HG03571 (cell line): ENCODE measurements around the gene SDHA.
"Not testable (repeated sequence)": the region's sequence is repeated elsewhere in the genome, so short reads cannot be mapped to it uniquely, and the experiment has no call there.

Source experiments
- ATAC-seq: cut with Tn5 transposase; IDR thresholded peaks from one replicate; pipeline ENCODE4 v1.9.1; 2021; ENCODE audit not compliant: unreplicated experiment

Gene SDHA

DNA sequence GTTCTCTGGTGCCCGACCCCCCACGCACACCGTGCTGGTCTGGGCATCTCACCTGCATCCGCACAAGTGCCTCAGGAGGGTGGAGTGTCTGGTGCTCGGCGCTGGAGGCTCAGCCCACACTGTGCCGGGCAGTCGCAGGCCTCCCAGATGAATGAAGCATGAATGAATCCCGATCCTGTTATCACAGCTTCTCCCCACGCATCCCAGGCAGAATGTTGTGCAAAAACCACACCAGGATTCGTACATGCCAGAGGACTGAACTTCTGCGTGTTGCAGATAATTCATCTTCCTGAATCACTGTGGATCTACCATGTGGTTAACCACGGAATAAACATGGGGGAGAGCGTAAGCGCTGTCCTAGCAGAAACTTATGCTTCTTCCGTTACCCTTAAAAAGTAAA is 78.8 kb downstream of the SDHA start:
- not testable (repeated sequence) for ATAC-seq

DNA sequence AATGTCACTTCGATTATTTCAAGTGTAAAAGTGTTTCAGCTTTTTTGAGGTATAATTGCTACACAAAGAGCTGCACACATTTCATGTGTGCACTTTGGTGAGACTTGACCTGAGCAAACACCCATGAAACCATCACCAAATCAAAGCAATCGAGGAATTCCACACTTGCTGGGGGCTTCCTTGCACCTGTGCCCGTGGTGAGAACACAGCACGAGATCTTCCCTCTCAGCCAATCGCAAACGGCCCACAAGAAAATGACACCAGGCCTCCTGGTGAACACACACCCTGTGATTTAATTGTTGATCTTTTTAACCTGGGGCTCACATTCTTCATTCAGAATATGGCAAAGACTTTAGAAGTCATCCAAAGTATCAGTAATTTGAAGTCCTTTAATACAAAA is 79.3 kb downstream of the SDHA start:
- ATAC-seq = not testable (repeated sequence)

DNA sequence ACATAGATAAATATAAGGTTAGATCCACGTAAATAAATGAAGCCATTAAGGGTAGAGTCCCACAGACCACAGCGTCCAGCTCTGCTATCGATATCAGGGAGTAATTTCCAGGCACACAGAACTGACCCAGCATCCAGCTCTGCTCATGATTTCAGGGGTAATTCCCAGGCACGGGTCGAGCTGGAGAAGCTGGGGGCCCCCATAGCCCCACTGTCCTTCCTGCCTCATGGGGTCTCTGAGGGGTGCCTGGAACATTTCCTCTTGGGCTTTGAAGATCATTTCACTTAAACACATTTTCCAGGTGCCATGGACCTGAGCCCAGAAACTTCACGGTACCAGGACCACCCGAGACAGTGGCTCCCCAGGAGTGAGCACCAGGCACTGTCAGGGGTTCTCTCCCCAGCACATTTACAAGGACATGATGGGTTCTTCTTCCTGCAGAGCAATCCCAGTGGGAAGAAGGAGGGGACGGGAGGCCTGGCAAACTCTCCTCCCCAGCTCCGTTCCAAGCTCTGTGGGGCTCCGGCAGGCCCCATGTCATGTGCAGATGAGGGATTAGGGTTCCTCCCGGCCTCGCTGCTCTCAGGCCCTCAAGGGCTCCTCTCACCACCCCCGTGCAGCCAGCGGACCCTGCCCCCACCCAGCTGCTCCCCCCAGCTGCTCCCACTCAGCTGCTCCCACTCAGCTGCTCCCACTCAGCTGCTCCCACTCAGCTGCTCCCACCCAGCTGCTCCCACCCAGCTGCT is 80.0 kb downstream of the SDHA start:
- not testable (repeated sequence) for ATAC-seq

DNA sequence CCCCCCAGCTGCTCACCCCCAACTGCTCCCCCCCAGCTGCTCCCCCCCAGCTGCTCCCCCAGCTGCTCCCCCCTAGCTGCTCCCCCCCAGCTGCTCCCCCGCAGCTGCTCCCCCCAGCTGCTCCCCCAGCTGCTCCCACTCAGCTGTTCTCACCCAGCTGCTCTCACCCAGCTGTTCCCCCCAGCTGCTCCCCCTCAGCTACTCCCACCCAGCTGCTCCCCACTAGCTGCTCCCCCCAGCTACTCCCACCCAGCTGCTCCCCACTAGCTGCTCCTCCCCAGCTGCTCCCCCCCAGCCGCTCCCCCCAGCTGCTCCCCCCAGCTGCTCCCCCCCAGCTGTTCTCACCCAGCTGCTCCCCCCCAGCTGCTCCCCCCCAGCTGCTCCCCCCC is 80.6 kb downstream of the SDHA start:
- ATAC-seq = no peak

DNA sequence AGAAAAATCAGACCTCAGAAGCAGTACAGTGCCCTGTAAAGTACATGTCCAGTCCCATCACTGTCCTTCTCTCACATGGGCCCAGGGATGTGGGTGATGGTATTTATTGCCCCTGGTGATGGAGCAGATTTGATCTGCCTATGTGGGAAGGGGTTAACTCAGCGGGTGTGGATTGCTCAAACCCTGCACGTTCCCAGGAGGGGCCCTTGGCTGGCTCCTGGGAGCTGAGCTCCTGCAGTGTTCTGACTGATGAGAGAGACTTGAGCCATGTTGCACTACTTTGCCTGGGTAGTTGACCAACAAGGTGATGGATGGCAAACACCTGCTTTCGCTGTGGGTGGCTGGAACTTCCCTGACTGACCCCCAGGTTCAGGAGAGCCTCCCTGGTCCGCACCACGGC is 81.8 kb downstream of the SDHA start:
- ATAC-seq = not testable (repeated sequence)

DNA sequence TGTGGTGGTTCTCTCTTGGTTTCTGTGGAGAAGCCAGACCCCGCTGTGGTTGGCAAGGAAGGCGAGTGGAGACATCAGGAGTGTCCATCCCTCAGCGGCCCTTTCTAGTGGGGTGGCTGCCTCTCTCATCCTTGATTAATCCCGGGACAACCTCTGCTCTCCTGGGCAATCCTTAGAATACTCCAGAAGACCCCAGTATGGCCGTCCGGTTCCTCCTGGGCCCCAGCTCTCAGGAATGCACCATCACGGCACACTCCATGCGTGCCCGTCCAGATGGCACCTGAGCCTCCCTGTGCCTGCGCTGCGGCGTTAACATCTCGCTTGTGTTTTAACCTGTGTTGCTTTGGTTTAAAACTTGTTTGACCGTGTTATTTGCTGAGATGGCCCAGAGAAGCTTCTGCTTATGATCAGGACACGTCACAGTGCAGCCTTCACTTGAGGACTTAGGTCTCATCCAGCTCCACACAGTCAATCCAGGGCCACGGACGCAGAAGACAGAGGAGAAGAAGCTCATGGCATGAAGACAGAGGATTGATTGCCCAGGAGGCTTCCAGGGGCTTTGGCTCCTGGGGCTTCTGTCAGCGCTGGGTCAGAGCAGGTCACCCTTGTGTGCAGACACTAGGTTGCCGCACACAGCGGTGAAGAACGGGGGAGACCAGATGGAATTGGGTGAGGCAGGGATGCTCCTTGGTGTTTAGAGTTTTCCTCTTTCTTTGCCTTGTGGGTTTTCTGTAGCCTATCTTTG is 82.7 kb downstream of the SDHA start:
- ATAC-seq = not testable (repeated sequence)

DNA sequence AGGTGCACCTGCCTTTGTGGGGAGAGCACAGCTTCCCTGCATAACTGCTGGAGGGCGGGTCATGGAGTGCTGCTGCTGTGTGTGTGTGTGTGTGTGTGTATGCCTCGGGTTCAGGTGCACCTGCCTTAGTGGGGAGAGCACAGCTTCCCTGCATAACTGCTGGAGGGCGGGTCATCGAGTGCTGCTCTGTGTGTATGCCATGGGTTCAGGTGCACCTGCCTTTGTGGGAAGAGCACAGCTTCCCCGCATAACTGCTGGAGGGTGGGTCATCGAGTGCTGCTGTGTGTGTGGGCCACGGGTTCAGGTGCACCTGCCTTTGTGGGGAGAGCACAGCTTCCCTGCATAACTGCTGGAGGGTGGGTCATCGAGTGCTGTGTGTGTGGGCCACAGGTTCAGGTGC is 84.3 kb downstream of the SDHA start:
- not testable (repeated sequence) for ATAC-seq

DNA sequence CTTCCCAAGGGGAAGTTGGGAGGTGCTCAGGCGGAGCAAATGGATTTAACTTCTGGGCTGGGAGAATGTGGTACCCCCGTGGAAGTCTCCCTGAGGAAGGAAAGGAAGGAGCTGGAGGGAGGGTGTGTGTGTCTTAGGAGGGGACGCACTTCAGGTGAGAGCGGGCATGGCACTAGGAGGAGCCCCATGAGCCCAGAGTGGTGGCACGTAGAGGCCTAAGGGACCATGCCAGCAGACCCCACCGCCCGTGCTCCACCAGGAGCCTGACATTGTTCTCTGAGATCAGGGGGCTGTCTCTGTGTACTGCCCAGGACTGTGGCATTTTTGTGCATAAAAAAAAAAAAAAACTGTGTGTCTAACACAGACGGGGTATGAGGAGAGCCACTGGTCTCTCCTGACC is 84.8 kb downstream of the SDHA start:
- ATAC-seq = no peak

DNA sequence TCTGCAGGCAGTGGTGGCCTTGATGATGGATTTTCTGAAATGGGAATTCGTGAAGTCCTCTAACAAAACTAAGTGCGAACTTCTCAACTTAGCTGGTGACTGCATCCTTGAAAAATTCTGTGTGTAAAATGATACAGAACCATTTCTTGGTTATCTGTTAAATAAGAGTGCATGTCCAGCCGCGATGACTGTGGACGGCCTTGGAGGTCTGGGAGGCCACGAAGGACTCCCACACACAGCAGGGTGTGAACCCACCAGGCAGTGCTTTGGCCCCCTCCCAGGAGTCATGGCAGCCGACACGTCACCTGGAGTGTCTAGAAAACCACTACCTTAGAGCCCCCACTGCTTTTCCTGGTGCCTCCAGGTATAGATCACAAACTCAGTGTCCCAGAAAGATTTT is 85.6 kb downstream of the SDHA start:
- ATAC-seq = not testable (repeated sequence)

DNA sequence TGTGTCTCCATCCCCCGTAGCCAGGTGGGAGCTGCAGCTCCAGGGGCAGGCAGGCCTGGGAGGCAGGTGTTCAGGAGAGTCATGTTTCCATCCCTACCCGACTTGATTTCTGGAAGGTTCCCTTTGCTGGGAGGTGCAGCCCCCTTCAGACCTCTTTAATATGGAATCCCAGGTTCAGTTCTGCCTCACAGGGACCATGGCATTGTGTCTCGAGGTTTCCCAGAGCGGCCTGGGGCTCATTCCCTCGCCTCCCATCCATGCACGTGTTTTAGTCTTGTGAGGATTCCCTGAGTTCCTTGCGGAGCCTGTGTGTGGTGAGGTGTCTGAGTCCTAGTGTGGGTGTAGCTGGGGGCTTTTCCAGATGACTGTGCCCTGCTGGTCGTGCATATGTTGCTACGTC is 86.9 kb downstream of the SDHA start:
- ATAC-seq = no peak

DNA sequence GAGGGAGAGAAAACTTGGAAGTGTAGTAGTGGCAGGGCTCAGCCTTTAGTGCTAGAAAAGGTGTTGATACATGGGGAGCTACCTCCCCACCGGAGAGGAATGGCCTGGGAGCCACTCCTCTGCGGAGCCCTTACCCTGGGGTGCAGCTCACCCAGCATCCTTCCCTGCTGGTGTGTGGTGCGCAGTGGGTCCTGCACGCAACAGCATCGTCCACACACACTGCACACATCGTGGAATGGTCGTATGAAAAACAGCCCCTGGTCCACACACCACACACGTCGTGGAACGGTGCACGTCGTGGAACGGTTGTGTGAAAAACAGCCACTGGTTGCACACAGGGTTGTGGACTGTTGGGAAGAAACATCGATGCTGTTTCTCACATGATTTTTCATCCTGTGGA is 87.3 kb downstream of the SDHA start:
- no peak for ATAC-seq

DNA sequence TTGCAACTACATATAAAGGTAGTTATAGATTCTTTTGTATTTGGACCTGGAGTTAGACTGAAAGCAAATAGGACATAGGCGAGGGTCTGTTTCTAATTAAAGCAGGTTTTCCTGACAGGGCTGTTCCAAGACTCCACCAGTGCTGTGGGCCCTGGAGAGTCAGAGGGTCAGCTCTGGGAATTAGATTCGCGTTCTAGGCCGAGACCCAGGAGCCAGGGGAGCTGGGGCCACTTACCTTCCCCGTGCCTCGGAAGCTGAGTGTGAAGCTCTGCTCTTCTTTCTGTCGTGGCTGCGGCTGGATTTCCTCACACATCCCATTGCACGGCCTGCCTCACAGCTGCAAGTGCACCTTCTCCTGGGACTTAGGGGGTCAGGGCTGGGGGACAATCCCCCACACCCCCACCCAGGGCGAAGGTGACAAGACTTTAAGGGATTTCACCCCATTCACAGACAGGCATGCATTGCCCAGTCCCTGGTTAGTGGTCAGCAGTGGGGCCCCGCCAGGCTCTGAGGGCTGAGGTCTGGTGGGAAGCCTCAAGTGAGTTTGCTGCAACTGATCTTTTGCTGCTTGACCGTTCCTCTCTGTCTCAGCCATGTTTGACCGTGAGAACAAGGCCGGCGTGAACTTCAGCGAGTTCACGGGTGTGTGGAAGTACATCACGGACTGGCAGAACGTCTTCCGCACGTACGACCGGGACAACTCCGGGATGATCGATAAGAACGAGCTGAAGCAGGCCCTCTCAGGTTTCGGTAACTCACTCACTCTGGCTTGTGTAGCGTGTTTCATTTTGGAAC is 88.1 kb downstream of the SDHA start:
- ATAC-seq = no peak
